HG02623 (cell line): ENCODE results near the gene HPSE.
"Not testable (repeated sequence)": the region's sequence is repeated elsewhere in the genome, so short reads cannot be mapped to it uniquely, and the experiment has no call there.

Experiments used
- ATAC-seq: cut with Tn5 transposase; IDR thresholded peaks from one replicate; pipeline ENCODE4 v1.9.1; 2021; ENCODE audit warnings: moderate library complexity; ENCODE audit not compliant: unreplicated experiment

HPSE gene

GRCh38 chr4:83284193-83285054 is 50.2 kb downstream of the HPSE start, which contains the start of gene COQ2:
COQ2 (minus strand) TSS chr4:83284798; CDS start chr4:83284764, 34 bp downstream.
- ATAC-seq = peak; percentile 92

GRCh38 chr4:83283181-83283580 is 51.5 kb downstream of the HPSE start:
- ATAC-seq = no peak

DNA sequence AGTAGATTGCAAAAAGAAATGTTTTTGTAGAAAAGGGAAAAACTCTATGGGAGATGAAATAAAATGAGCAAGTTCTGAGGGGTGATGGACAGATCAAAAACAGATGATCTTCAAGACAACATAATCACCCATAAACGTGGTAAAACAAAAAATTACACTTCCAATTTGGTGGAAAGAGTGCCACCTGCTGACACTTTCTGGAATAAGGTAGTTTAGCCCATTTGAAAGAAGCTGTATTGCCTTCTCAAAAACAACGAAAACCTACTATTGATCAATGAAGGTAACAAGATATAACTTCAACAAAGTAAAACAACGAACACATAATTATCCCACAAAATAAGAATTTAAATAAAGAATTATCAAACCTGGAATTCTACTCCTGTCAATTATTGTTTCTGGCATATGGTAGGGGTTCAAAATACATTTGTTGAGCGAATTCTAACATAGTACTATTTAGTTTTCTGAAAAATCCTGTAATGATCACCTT is 52.6 kb downstream of the HPSE start:
- no peak for ATAC-seq

- ATAC-seq = no peak
Observed at GRCh38 chr4:83281307-83281706, 53.3 kb downstream of the HPSE start.

DNA sequence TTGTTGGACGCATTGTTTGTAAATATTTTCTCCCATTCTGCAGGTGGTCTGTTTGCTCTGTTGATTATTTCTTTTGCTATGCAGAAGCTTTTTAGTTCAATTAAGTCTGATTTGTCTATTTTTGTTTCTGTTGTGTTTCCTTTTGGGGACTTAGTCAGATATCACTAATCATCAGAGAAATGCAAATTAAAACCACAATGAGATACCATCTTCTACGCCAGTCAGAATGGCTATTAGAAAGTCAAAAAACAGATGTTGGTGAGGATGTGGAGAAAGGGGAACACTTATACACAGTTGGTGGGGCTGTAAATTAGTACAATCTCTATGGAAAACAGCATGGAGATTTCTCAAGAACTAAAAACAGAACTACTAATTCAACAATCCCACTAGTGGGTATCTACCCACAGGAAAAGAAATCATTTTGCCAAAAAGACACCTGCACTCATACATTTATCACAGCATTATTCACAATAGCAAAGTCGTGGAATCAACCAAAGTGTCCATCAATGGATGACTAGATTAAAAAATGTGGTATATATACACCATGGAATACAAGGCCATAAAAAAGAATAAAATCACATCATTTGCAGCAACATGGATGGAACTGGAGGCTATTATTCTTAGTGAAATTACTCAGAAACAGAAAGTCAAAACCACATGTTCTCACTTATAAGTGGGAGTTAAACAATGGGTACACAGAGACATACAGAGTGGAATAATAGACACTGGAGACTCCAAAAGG is 58.2 kb downstream of the HPSE start:
- peak; percentile 68 for ATAC-seq

- not testable (repeated sequence) for ATAC-seq
Observed at GRCh38 chr4:83273926-83274325, 60.7 kb downstream of the HPSE start.

DNA sequence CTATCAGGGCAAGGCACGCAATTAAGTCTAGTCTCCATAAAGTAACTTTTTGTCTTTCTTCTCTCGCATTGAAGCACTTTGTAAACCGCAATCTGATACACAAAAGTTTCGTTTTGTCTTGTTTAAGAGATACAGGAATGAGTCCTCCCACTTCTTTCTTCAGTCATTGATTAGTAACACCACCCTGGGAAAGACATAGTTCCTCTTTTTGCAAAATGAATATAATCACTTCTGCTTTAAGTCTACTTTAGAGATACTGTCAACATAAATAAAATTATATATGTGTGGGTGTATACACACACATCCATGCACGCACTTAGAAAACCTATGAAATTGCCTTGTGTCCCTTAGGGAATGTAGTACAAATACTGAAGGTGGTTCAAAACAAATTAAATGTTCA is 61.7 kb downstream of the HPSE start:
- peak; percentile 83 for ATAC-seq

- ATAC-seq = no peak
Observed at GRCh38 chr4:83269256-83269655, 65.4 kb downstream of the HPSE start.

GRCh38 chr4:83268491-83268890 is 66.2 kb downstream of the HPSE start:
- ATAC-seq = no peak

DNA sequence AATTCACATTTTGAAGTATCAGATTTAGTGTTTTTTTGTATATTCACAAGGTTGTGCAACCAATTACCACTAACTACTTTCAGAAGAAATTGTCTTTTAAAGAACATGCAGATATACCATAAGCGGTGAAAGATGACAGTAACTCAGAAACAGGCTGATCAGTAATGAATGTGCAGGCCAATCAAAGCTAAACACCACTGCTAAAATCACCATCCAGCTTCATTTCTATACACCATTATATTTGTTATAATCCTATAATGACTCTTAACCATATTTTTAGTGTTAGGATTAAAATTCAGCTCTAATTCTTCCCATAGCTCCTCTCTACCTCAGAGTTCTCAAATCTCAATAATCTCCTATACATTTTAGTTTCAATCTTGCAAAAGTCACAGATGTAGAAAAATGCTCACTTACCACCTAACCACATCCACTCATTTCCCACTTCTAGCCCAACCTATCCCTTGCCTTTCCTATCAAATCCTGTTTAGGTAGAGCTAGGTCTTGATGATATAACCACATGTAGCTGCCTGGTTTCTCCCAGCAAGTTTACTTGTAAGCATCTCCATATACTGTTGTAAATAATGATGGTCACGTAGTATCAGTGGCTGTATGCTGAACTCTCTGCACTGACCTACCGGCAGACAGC is 66.7 kb downstream of the HPSE start:
- no peak for ATAC-seq

DNA sequence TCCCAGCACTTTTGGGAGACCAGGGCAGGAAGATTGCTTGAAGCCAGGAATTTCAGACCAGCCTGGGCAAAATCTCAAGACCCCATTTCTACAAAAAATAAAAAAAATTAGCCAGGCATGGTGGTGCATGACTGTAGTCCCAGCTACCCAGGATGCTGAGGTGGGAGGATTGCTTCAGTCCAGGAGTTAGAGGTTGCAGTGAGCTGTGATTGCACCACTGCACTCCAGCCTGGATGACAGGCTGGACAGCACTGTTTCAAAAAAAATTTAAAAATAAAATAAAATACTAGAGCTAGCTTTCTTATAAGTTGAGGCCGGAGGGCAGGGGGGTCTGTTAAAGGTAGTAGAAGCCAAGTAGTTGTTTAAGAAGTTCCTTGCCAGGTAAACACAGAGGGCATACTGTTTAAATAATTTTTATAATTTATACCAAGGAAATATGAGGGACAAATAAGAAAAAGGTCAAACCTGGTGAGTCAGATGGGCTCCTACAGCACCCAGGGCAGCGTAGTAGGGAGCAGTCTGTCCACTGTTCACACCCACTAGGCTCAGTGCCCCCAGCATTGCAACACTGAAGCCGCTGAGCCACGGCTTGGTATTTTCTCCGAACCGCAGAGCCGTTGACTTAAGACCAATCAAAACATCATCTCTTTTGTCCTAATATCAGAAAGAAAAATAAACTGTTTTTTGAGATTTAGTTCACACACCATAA is 67.4 kb downstream of the HPSE start:
- no peak for ATAC-seq

GRCh38 chr4:83266689-83267088 is 68.0 kb downstream of the HPSE start:
- ATAC-seq = no peak

DNA sequence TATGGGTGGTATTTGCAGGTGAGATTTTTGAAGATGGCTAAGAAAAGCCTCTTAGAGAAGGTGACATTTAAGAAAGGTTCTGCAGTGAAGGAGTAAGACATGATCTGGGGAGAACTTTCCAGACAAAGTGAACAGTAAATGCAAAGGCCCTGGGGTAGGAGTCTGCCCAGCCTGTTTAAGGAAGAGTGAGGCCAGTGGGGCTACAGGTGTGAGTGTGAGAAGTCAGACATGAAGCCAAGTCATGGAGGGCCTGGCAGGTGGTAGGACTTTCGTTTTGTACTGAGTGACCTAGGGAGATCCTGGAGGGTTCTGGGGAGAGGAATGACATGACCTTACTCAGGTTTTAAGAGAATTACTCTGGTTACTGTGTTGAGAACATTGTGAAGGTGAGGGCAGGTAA is 71.5 kb downstream of the HPSE start:
- ATAC-seq = no peak

GRCh38 chr4:83262682-83263081 is 72.0 kb downstream of the HPSE start:
- ATAC-seq = no peak

GRCh38 chr4:83261307-83261706 is 73.3 kb downstream of the HPSE start:
- ATAC-seq = no peak

GRCh38 chr4:83259586-83259985 is 75.1 kb downstream of the HPSE start:
- no peak for ATAC-seq

DNA sequence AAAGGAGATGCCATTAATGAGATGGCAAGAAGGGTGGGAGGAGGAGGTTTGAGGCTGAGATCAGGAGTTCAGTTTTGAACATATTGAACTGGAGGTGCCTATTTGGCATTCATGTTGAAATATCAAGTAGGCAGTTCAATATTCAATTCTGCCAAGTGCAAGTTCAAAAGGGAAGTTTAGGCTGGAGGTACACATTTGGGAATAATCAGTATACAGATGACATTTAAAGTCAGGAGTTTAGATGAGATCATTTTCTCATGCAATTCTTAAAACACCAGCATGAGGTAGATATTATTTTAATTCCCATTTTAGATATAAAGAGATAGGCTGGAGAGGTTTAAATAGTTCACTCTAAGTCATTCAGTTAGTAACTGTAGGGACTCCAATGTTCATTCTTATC is 76.2 kb downstream of the HPSE start:
- no peak for ATAC-seq

GRCh38 chr4:83257811-83258210 is 76.8 kb downstream of the HPSE start:
- no peak for ATAC-seq

GRCh38 chr4:83255584-83255983 is 79.1 kb downstream of the HPSE start:
- ATAC-seq = no peak

- ATAC-seq = no peak
Observed at GRCh38 chr4:83252782-83253405, 81.8 kb downstream of the HPSE start.
